LNCAP (cell line): ENCODE data around the gene BCAS2.

Experiments used
- CTCF ChIP-seq: fragments of 450-650 bp; IDR thresholded peaks from 2 replicates; pipeline ENCODE4 v1.5.1; 2017; ENCODE audit warnings: mild to moderate bottlenecking

The BCAS2 gene

GRCh38 chr1:114609026-114609425 lies 27.6 kb upstream of the BCAS2 start:
- TF ChIP-seq CTCF, result no peak

GRCh38 chr1:114607223-114607622 lies 25.8 kb upstream of the BCAS2 start:
- TF ChIP-seq CTCF, result no peak

GRCh38 chr1:114597949-114598348 lies 16.5 kb upstream of the BCAS2 start:
- TF ChIP-seq CTCF, result no peak

GRCh38 chr1:114595602-114596001 lies 14.2 kb upstream of the BCAS2 start:
- no peak for TF ChIP-seq CTCF

- no peak for TF ChIP-seq CTCF
Observed at GRCh38 chr1:114594046-114594445, 12.6 kb upstream of the BCAS2 start.

- TF ChIP-seq CTCF, result no peak
Observed at GRCh38 chr1:114589122-114589521, 7.7 kb upstream of the BCAS2 start.

GRCh38 chr1:114588196-114588689 lies 6.8 kb upstream of the BCAS2 start:
- TF ChIP-seq CTCF, result no peak
